ENCODE measurements around the gene NPY4R.
"Not testable (repeated sequence)": the region's sequence is repeated elsewhere in the genome, so short reads cannot be mapped to it uniquely, and the experiment has no call there.

GRCh38 chr10:46415291-46415690 lies 50.5 kb downstream of the NPY4R start:
- TF ChIP-seq CTCF (IDR thresholded peaks at IDR 0.05); NR2C2 (CRISPR knock-in tag; IDR thresholded peaks at IDR 0.05); CREB1 (CRISPR knock-in tag; IDR thresholded peaks at IDR 0.05); IRF2 (CRISPR knock-in tag; IDR thresholded peaks at IDR 0.05; ENCODE audit: borderline replicate concordance, low read depth); SP1 (CRISPR knock-in tag; conservative IDR thresholded peaks at IDR 0.05); ZBTB43 (CRISPR knock-in tag; IDR thresholded peaks at IDR 0.05); FOXJ3 (CRISPR knock-in tag; IDR thresholded peaks at IDR 0.05; ENCODE audit: borderline replicate concordance); KAT7 (CRISPR knock-in tag; IDR thresholded peaks at IDR 0.05; ENCODE audit: borderline replicate concordance): not testable (repeated sequence)
